ENCODE data around the gene RAB6A. TPM values are rescaled to one million over a fixed set of nuclear protein-coding genes. Genes with fewer than 3 reads are reported as not detected.

Gene RAB6A
- total RNA-seq, 1 donor from 2014 or later = 87.2 TPM

- no peak overlapping the region for H3K9ac ChIP-seq (ENCODE audit: low read depth in 1 of 3, low read length in 3 of 3)
- H3K4me3 ChIP-seq (ENCODE audit: low read length in 3 of 3) = no peak overlapping the region
- H3K27ac ChIP-seq (ENCODE audit: low read depth, low read length) = no peak overlapping the region
- no peaks in the 10 kb centered on the region for H3K27me3 ChIP-seq (ENCODE audit: control insufficient read depth in 3 of 3, insufficient read depth in 3 of 3, low read length in 3 of 3)
- H3K4me1 ChIP-seq (ENCODE audit: control insufficient read depth in 3 of 3, insufficient read depth in 3 of 3, low read length in 3 of 3) = no peaks in the 10 kb centered on the region
- no peaks in the 10 kb centered on the region for H3K9me3 ChIP-seq (ENCODE audit: control insufficient read depth in 3 of 3, low read length in 3 of 3)
- no peaks in the 10 kb centered on the region for H3K36me3 ChIP-seq (ENCODE audit: control insufficient read depth in 3 of 3, insufficient read depth in 3 of 3, low read length in 3 of 3)
Measured at GRCh38 chr11:73766763-73767162, 5.9 kb upstream of the RAB6A start.

GRCh38 chr11:73762732-73763131, 1.9 kb upstream of the RAB6A start:
- Histone ChIP-seq H3K4me3 (ENCODE audit: low read length in 3 of 3) (no peak overlapping the region), H3K27me3 (ENCODE audit: control insufficient read depth in 3 of 3, insufficient read depth in 3 of 3, low read length in 3 of 3) (no peaks in the 10 kb centered on the region), H3K27ac (ENCODE audit: low read depth, low read length) (no peak overlapping the region), H3K9ac (ENCODE audit: low read depth in 1 of 3, low read length in 3 of 3) (no peak overlapping the region), H3K4me1 (ENCODE audit: control insufficient read depth in 3 of 3, insufficient read depth in 3 of 3, low read length in 3 of 3) (peaks cover 0 to 15% (median 7%) of the 10 kb centered on the region in 3 donors), H3K9me3 (ENCODE audit: control insufficient read depth in 3 of 3, low read length in 3 of 3) (no peaks in the 10 kb centered on the region), H3K36me3 (ENCODE audit: control insufficient read depth in 3 of 3, insufficient read depth in 3 of 3, low read length in 3 of 3) (no peaks in the 10 kb centered on the region)

- Histone ChIP-seq H3K4me1 (ENCODE audit: control insufficient read depth in 3 of 3, insufficient read depth in 3 of 3, low read length in 3 of 3) (peaks cover 0 to 15% (median 7%) of the 10 kb centered on the region in 3 donors), H3K9me3 (ENCODE audit: control insufficient read depth in 3 of 3, low read length in 3 of 3) (no peaks in the 10 kb centered on the region), H3K4me3 (ENCODE audit: low read length in 3 of 3) (peak overlapping the region; percentile 63 to 79 (median 68)), H3K27me3 (ENCODE audit: control insufficient read depth in 3 of 3, insufficient read depth in 3 of 3, low read length in 3 of 3) (no peaks in the 10 kb centered on the region), H3K27ac (ENCODE audit: low read depth, low read length) (peak overlapping the region; percentile 83), H3K36me3 (ENCODE audit: control insufficient read depth in 3 of 3, insufficient read depth in 3 of 3, low read length in 3 of 3) (no peaks in the 10 kb centered on the region), H3K9ac (ENCODE audit: low read depth in 1 of 3, low read length in 3 of 3) (peak overlapping the region in 2 of 3 donors; percentile 54 to 60)
Measured at GRCh38 chr11:73761403-73761945, 600 bp upstream of the RAB6A start.

- no peaks in the 10 kb centered on the region for H3K9me3 ChIP-seq (ENCODE audit: control insufficient read depth in 3 of 3, low read length in 3 of 3)
- H3K4me3 ChIP-seq (ENCODE audit: low read length in 3 of 3) = peak overlapping the region; percentile 88 to 93 (median 89)
- no peaks in the 10 kb centered on the region for H3K27me3 ChIP-seq (ENCODE audit: control insufficient read depth in 3 of 3, insufficient read depth in 3 of 3, low read length in 3 of 3)
- H3K4me1 ChIP-seq (ENCODE audit: control insufficient read depth in 3 of 3, insufficient read depth in 3 of 3, low read length in 3 of 3) = peaks cover 0 to 15% (median 7%) of the 10 kb centered on the region in 3 donors
- peak overlapping the region; percentile 95 for H3K27ac ChIP-seq (ENCODE audit: low read depth, low read length)
- H3K36me3 ChIP-seq (ENCODE audit: control insufficient read depth in 3 of 3, insufficient read depth in 3 of 3, low read length in 3 of 3) = no peaks in the 10 kb centered on the region
- H3K9ac ChIP-seq (ENCODE audit: low read depth in 1 of 3, low read length in 3 of 3) = peak overlapping the region; percentile 93 to 96 (median 95)
Measured at GRCh38 chr11:73760135-73760678, 667 bp downstream of the RAB6A start.

GRCh38 chr11:73759610-73760134, 1.2 kb downstream of the RAB6A start:
- Histone ChIP-seq H3K9me3 (ENCODE audit: control insufficient read depth in 3 of 3, low read length in 3 of 3) (no peaks in the 10 kb centered on the region), H3K4me1 (ENCODE audit: control insufficient read depth in 3 of 3, insufficient read depth in 3 of 3, low read length in 3 of 3) (peaks cover 0 to 15% (median 7%) of the 10 kb centered on the region in 3 donors), H3K4me3 (ENCODE audit: low read length in 3 of 3) (peak overlapping the region; percentile 88 to 93 (median 89))

GRCh38 chr11:73758451-73758850, 2.4 kb downstream of the RAB6A start:
- Histone ChIP-seq H3K27me3 (ENCODE audit: control insufficient read depth in 3 of 3, insufficient read depth in 3 of 3, low read length in 3 of 3) (no peaks in the 10 kb centered on the region), H3K9ac (ENCODE audit: low read depth in 1 of 3, low read length in 3 of 3) (no peak overlapping the region), H3K36me3 (ENCODE audit: control insufficient read depth in 3 of 3, insufficient read depth in 3 of 3, low read length in 3 of 3) (no peaks in the 10 kb centered on the region), H3K27ac (ENCODE audit: low read depth, low read length) (no peak overlapping the region), H3K4me1 (ENCODE audit: control insufficient read depth in 3 of 3, insufficient read depth in 3 of 3, low read length in 3 of 3) (peaks cover 0 to 15% (median 7%) of the 10 kb centered on the region in 3 donors), H3K4me3 (ENCODE audit: low read length in 3 of 3) (no peak overlapping the region), H3K9me3 (ENCODE audit: control insufficient read depth in 3 of 3, low read length in 3 of 3) (no peaks in the 10 kb centered on the region)

More at GRCh38 chr11:73759610-73760134, 1.2 kb downstream of the RAB6A start:
- H3K36me3 ChIP-seq (ENCODE audit: control insufficient read depth in 3 of 3, insufficient read depth in 3 of 3, low read length in 3 of 3) = no peaks in the 10 kb centered on the region
- no peaks in the 10 kb centered on the region for H3K27me3 ChIP-seq (ENCODE audit: control insufficient read depth in 3 of 3, insufficient read depth in 3 of 3, low read length in 3 of 3)
- peak overlapping the region; percentile 95 for H3K27ac ChIP-seq (ENCODE audit: low read depth, low read length)
- H3K9ac ChIP-seq (ENCODE audit: low read depth in 1 of 3, low read length in 3 of 3) = peak overlapping the region; percentile 93 to 96 (median 95)

- H3K27me3 ChIP-seq (ENCODE audit: control insufficient read depth in 3 of 3, insufficient read depth in 3 of 3, low read length in 3 of 3) = no peaks in the 10 kb centered on the region
- H3K4me3 ChIP-seq (ENCODE audit: low read length in 3 of 3) = no peak overlapping the region
- H3K36me3 ChIP-seq (ENCODE audit: control insufficient read depth in 3 of 3, insufficient read depth in 3 of 3, low read length in 3 of 3) = no peaks in the 10 kb centered on the region
- no peak overlapping the region for H3K27ac ChIP-seq (ENCODE audit: low read depth, low read length)
- H3K4me1 ChIP-seq (ENCODE audit: control insufficient read depth in 3 of 3, insufficient read depth in 3 of 3, low read length in 3 of 3) = peaks cover 4 to 18% (median 10%) of the 10 kb centered on the region in 3 donors
- H3K9me3 ChIP-seq (ENCODE audit: control insufficient read depth in 3 of 3, low read length in 3 of 3) = no peaks in the 10 kb centered on the region
- H3K9ac ChIP-seq (ENCODE audit: low read depth in 1 of 3, low read length in 3 of 3) = no peak overlapping the region
Measured at GRCh38 chr11:73757598-73757997, 3.3 kb downstream of the RAB6A start.

GRCh38 chr11:73755670-73756069, 5.2 kb downstream of the RAB6A start:
- Histone ChIP-seq H3K4me1 (ENCODE audit: control insufficient read depth in 3 of 3, insufficient read depth in 3 of 3, low read length in 3 of 3) (peaks cover 10 to 24% (median 10%) of the 10 kb centered on the region in 3 donors), H3K27me3 (ENCODE audit: control insufficient read depth in 3 of 3, insufficient read depth in 3 of 3, low read length in 3 of 3) (no peaks in the 10 kb centered on the region)

GRCh38 chr11:73753938-73754337, 6.9 kb downstream of the RAB6A start:
- no peaks in the 10 kb centered on the region for H3K36me3 ChIP-seq (ENCODE audit: control insufficient read depth in 3 of 3, insufficient read depth in 3 of 3, low read length in 3 of 3)
- H3K27ac ChIP-seq (ENCODE audit: low read depth, low read length) = no peak overlapping the region
- H3K4me1 ChIP-seq (ENCODE audit: control insufficient read depth in 3 of 3, insufficient read depth in 3 of 3, low read length in 3 of 3) = peaks cover 10 to 16% (median 15%) of the 10 kb centered on the region in 3 donors
- no peaks in the 10 kb centered on the region for H3K27me3 ChIP-seq (ENCODE audit: control insufficient read depth in 3 of 3, insufficient read depth in 3 of 3, low read length in 3 of 3)
- H3K4me3 ChIP-seq (ENCODE audit: low read length in 3 of 3) = no peak overlapping the region
- no peaks in the 10 kb centered on the region for H3K9me3 ChIP-seq (ENCODE audit: control insufficient read depth in 3 of 3, low read length in 3 of 3)
- no peak overlapping the region for H3K9ac ChIP-seq (ENCODE audit: low read depth in 1 of 3, low read length in 3 of 3)

More at GRCh38 chr11:73755670-73756069, 5.2 kb downstream of the RAB6A start:
- no peaks in the 10 kb centered on the region for H3K36me3 ChIP-seq (ENCODE audit: control insufficient read depth in 3 of 3, insufficient read depth in 3 of 3, low read length in 3 of 3)
- no peak overlapping the region for H3K4me3 ChIP-seq (ENCODE audit: low read length in 3 of 3)
- no peak overlapping the region for H3K27ac ChIP-seq (ENCODE audit: low read depth, low read length)
- no peaks in the 10 kb centered on the region for H3K9me3 ChIP-seq (ENCODE audit: control insufficient read depth in 3 of 3, low read length in 3 of 3)
- H3K9ac ChIP-seq (ENCODE audit: low read depth in 1 of 3, low read length in 3 of 3) = no peak overlapping the region

- Histone ChIP-seq H3K27me3 (ENCODE audit: control insufficient read depth in 3 of 3, insufficient read depth in 3 of 3, low read length in 3 of 3) (no peaks in the 10 kb centered on the region), H3K27ac (ENCODE audit: low read depth, low read length) (no peak overlapping the region), H3K4me3 (ENCODE audit: low read length in 3 of 3) (no peak overlapping the region), H3K4me1 (ENCODE audit: control insufficient read depth in 3 of 3, insufficient read depth in 3 of 3, low read length in 3 of 3) (peaks cover 9 to 10% (median 9%) of the 10 kb centered on the region in 3 donors), H3K36me3 (ENCODE audit: control insufficient read depth in 3 of 3, insufficient read depth in 3 of 3, low read length in 3 of 3) (no peaks in the 10 kb centered on the region), H3K9ac (ENCODE audit: low read depth in 1 of 3, low read length in 3 of 3) (no peak overlapping the region), H3K9me3 (ENCODE audit: control insufficient read depth in 3 of 3, low read length in 3 of 3) (no peaks in the 10 kb centered on the region)
Measured at GRCh38 chr11:73752903-73753302, 8.0 kb downstream of the RAB6A start.

All from skeletal muscle tissue (tissue), 4 donors.